Naive thymus-derived CD8-positive, alpha-beta T cell (primary cell): ENCODE measurements around the gene TTC7B. TPM values are rescaled to one million over a fixed set of nuclear protein-coding genes. Genes with fewer than 3 reads are reported as not detected.

Experiments used
- ATAC-seq, 2 donors: fragments of 150-1000 bp; cut with Tn5 transposase in 1 of 2; sonication (Bioruptor Pico), chemical (Tn5 transposase) in 1 of 2; 1 replicate in 1 of 2; 2 replicates in 1 of 2; pipeline ENCODE4 v1.10.0; 2021; ENCODE audit warnings: mild to moderate bottlenecking in 2 of 2, moderate library complexity in 2 of 2
- POLR2A ChIA-PET: fragments of 350-600 bp; sonication (Branson Sonifier 250); formaldehyde crosslinking; loops from one replicate; lab custom pipeline; 2021; ENCODE audit warnings: antibody characterized with exemption; lab: Charles Lee
- DNase-seq, 10 donors: peaks; one replicate each; pipeline versions ENCODE4 v3.0.0 to v3.0.0-alpha.2; 2020 to 2022
- H3K27ac Mint-ChIP-seq, 10 donors: one replicate each; pipeline ENCODE4 v1.8.0; 2020 to 2022; ENCODE audit warnings: mild to moderate bottlenecking in 10 of 10, mixed read lengths in 10 of 10, moderate library complexity in 4 of 10, inconsistent platforms in 1 of 10
- H3K27me3 Mint-ChIP-seq, 5 donors: one replicate each; pipeline ENCODE4 v1.8.0; 2021 to 2022; ENCODE audit warnings: mixed read lengths in 5 of 5
- H3K36me3 Mint-ChIP-seq, 3 donors: one replicate each; pipeline ENCODE4 v1.8.0; 2020 to 2022; ENCODE audit warnings: mixed read lengths in 3 of 3, mild to moderate bottlenecking in 2 of 3, inconsistent platforms in 1 of 3
- H3K4me1 Mint-ChIP-seq, 4 donors: one replicate each; pipeline ENCODE4 v1.8.0; 2021 to 2022; ENCODE audit warnings: mixed read lengths in 4 of 4
- H3K4me3 Mint-ChIP-seq, 10 donors: one replicate each; pipeline ENCODE4 v1.8.0; 2020 to 2022; ENCODE audit warnings: mild to moderate bottlenecking in 10 of 10, mixed read lengths in 10 of 10, moderate library complexity in 6 of 10, inconsistent platforms in 1 of 10
- H3K9me3 Mint-ChIP-seq, 9 donors: one replicate each; pipeline ENCODE4 v1.8.0; 2020 to 2022; ENCODE audit warnings: mixed read lengths in 9 of 9, mild to moderate bottlenecking in 3 of 9, inconsistent platforms in 1 of 9, moderate library complexity in 1 of 9
- polyA plus RNA-seq, 3 donors: library from polyadenylated mRNA; unstranded; fragments of 300-500 nt; fragmentation: Illumina TruSeq; gene quantifications; one replicate each; pipeline ENCODE4 v1.2.3, GENCODE V29; 2021
- total RNA-seq, 8 experiments: library from RNA in 2 of 8; stranded (reverse) in 2 of 8; gene quantifications; one replicate each; pipeline ENCODE4 v1.2.3 and lab custom pipeline; 2021 to 2026

Gene TTC7B
- total and polyA plus RNA-seq, 5 experiments from 2014 or later: 0.01 to 0.81 (median 0.41) TPM

GRCh38 chr14:90627478-90627877, 188.8 kb downstream of the TTC7B start:
- POLR2A ChIA-PET: no interaction called here
- no peak overlapping the region for H3K27ac Mint-ChIP-seq

GRCh38 chr14:90626550-90626949, 189.7 kb downstream of the TTC7B start:
- Mint-ChIP-seq H3K4me1 (peaks cover 0 to 10% (median 1%) of the 10 kb centered on the region in 4 donors), H3K27ac (no peak overlapping the region), H3K9me3 (no peaks in the 10 kb centered on the region), H3K4me3 (no peak overlapping the region), H3K27me3 (no peaks in the 10 kb centered on the region), H3K36me3 (peaks cover 0 to 3% (median 0%) of the 10 kb centered on the region in 3 donors)
- ATAC-seq: no peak
- DNase-seq: no peak
- POLR2A ChIA-PET: no interaction called here

More at GRCh38 chr14:90627478-90627877, 188.8 kb downstream of the TTC7B start:
- DNase-seq (no peak), ATAC-seq (no peak)
- Mint-ChIP-seq H3K27me3 (no peaks in the 10 kb centered on the region), H3K36me3 (no peaks in the 10 kb centered on the region), H3K4me3 (no peak overlapping the region), H3K4me1 (peaks cover 0 to 16% (median 1%) of the 10 kb centered on the region in 4 donors), H3K9me3 (no peaks in the 10 kb centered on the region)

- H3K9me3 Mint-ChIP-seq: no peaks in the 10 kb centered on the region
- no peak for DNase-seq
Observed at GRCh38 chr14:90625445-90625844, 190.8 kb downstream of the TTC7B start.

GRCh38 chr14:90624732-90625400, 191.4 kb downstream of the TTC7B start:
- peaks cover 0 to 2% (median 0%) of the 10 kb centered on the region in 4 donors for H3K4me1 Mint-ChIP-seq
- H3K36me3 Mint-ChIP-seq: peaks cover 0 to 3% (median 0%) of the 10 kb centered on the region in 3 donors
- no peak overlapping the region for H3K27ac Mint-ChIP-seq
- POLR2A ChIA-PET: no interaction called here
- DNase-seq (no peak), ATAC-seq (no peak)
- H3K27me3 Mint-ChIP-seq: no peaks in the 10 kb centered on the region
- H3K9me3 Mint-ChIP-seq: no peaks in the 10 kb centered on the region
- H3K4me3 Mint-ChIP-seq: no peak overlapping the region

More at GRCh38 chr14:90625445-90625844, 190.8 kb downstream of the TTC7B start:
- POLR2A ChIA-PET: no interaction called here
- Mint-ChIP-seq H3K36me3 (peaks cover 0 to 3% (median 0%) of the 10 kb centered on the region in 3 donors), H3K4me1 (peaks cover 0 to 2% (median 1%) of the 10 kb centered on the region in 4 donors), H3K27me3 (no peaks in the 10 kb centered on the region), H3K27ac (no peak overlapping the region), H3K4me3 (no peak overlapping the region)
- ATAC-seq: no peak

GRCh38 chr14:90624227-90624626, 192.0 kb downstream of the TTC7B start:
- Mint-ChIP-seq H3K4me3 (no peak overlapping the region), H3K4me1 (peaks cover 0 to 2% (median 0%) of the 10 kb centered on the region in 4 donors), H3K27ac (no peak overlapping the region), H3K27me3 (no peaks in the 10 kb centered on the region), H3K9me3 (no peaks in the 10 kb centered on the region), H3K36me3 (peaks cover 0 to 3% (median 0%) of the 10 kb centered on the region in 3 donors)
- DNase-seq (no peak), ATAC-seq (no peak)
- POLR2A ChIA-PET: no interaction called here

GRCh38 chr14:90621201-90621600, 195.0 kb downstream of the TTC7B start:
- Mint-ChIP-seq H3K4me1 (peaks cover 0 to 2% (median 0%) of the 10 kb centered on the region in 4 donors), H3K27ac (no peak overlapping the region), H3K27me3 (no peaks in the 10 kb centered on the region), H3K4me3 (no peak overlapping the region), H3K36me3 (peaks cover 0 to 3% (median 0%) of the 10 kb centered on the region in 3 donors), H3K9me3 (no peaks in the 10 kb centered on the region)
- POLR2A ChIA-PET: interaction anchor here (0.7 kb wide), 1 partner anchor 331 kb away, joined by 4 read pairs; no protein-coding TSS in a partner anchor
- no peak for ATAC-seq
- no peak for DNase-seq

GRCh38 chr14:90620568-90621077, 195.6 kb downstream of the TTC7B start:
- POLR2A ChIA-PET: no interaction called here
- Mint-ChIP-seq H3K27me3 (no peaks in the 10 kb centered on the region), H3K27ac (no peak overlapping the region), H3K4me1 (peaks cover 0 to 2% (median 0%) of the 10 kb centered on the region in 4 donors), H3K4me3 (no peak overlapping the region), H3K9me3 (no peaks in the 10 kb centered on the region), H3K36me3 (peaks cover 0 to 3% (median 0%) of the 10 kb centered on the region in 3 donors)
- no peak for ATAC-seq
- DNase-seq: no peak

- Mint-ChIP-seq H3K27ac (no peak overlapping the region), H3K4me1 (peaks cover 0 to 2% (median 0%) of the 10 kb centered on the region in 4 donors), H3K9me3 (no peaks in the 10 kb centered on the region), H3K36me3 (peaks cover 0 to 3% (median 0%) of the 10 kb centered on the region in 3 donors), H3K27me3 (no peaks in the 10 kb centered on the region), H3K4me3 (no peak overlapping the region)
- POLR2A ChIA-PET: no interaction called here
- ATAC-seq: no peak
- no peak for DNase-seq
Observed at GRCh38 chr14:90619911-90620310, 196.3 kb downstream of the TTC7B start.

- H3K27ac Mint-ChIP-seq: no peak overlapping the region
- no peak overlapping the region for H3K4me3 Mint-ChIP-seq
- no peaks in the 10 kb centered on the region for H3K4me1 Mint-ChIP-seq
- no peaks in the 10 kb centered on the region for H3K27me3 Mint-ChIP-seq
- POLR2A ChIA-PET: no interaction called here
- no peaks in the 10 kb centered on the region for H3K9me3 Mint-ChIP-seq
- peaks cover 0 to 3% (median 0%) of the 10 kb centered on the region in 3 donors for H3K36me3 Mint-ChIP-seq
- ATAC-seq (no peak), DNase-seq (no peak)
Observed at GRCh38 chr14:90617961-90618360, 198.3 kb downstream of the TTC7B start.

- peaks cover 0 to 3% (median 0%) of the 10 kb centered on the region in 3 donors for H3K36me3 Mint-ChIP-seq
- DNase-seq (no peak), ATAC-seq (no peak)
- no peak overlapping the region for H3K27ac Mint-ChIP-seq
- no peaks in the 10 kb centered on the region for H3K27me3 Mint-ChIP-seq
- H3K9me3 Mint-ChIP-seq: no peaks in the 10 kb centered on the region
- no peaks in the 10 kb centered on the region for H3K4me1 Mint-ChIP-seq
- POLR2A ChIA-PET: no interaction called here
- H3K4me3 Mint-ChIP-seq: no peak overlapping the region
Observed at GRCh38 chr14:90616881-90617280, 199.3 kb downstream of the TTC7B start.

- ATAC-seq: no peak
- Mint-ChIP-seq H3K4me1 (no peaks in the 10 kb centered on the region), H3K27me3 (no peaks in the 10 kb centered on the region), H3K36me3 (no peaks in the 10 kb centered on the region), H3K27ac (no peak overlapping the region), H3K4me3 (no peak overlapping the region), H3K9me3 (no peaks in the 10 kb centered on the region)
- DNase-seq: no peak
- POLR2A ChIA-PET: no interaction called here
Observed at GRCh38 chr14:90616313-90616712, 199.9 kb downstream of the TTC7B start.

- Mint-ChIP-seq H3K36me3 (no peaks in the 10 kb centered on the region), H3K27ac (no peak overlapping the region), H3K9me3 (no peaks in the 10 kb centered on the region), H3K4me3 (no peak overlapping the region), H3K4me1 (no peaks in the 10 kb centered on the region), H3K27me3 (no peaks in the 10 kb centered on the region)
- ATAC-seq (no peak), DNase-seq (no peak)
- POLR2A ChIA-PET: no interaction called here
Observed at GRCh38 chr14:90615517-90616060, 200.6 kb downstream of the TTC7B start.

- Mint-ChIP-seq H3K36me3 (peaks cover 0 to 2% (median 0%) of the 10 kb centered on the region in 3 donors), H3K27me3 (no peaks in the 10 kb centered on the region), H3K27ac (no peak overlapping the region), H3K9me3 (no peaks in the 10 kb centered on the region), H3K4me3 (no peak overlapping the region), H3K4me1 (no peaks in the 10 kb centered on the region)
- DNase-seq: no peak
- POLR2A ChIA-PET: no interaction called here
- no peak for ATAC-seq
Observed at GRCh38 chr14:90614696-90615516, 201.3 kb downstream of the TTC7B start.
